ENCODE data around the gene STUM.
A peak's percentile ranks its signal among the peaks of the same experiment; 100 is the strongest.

STUM gene

DNA sequence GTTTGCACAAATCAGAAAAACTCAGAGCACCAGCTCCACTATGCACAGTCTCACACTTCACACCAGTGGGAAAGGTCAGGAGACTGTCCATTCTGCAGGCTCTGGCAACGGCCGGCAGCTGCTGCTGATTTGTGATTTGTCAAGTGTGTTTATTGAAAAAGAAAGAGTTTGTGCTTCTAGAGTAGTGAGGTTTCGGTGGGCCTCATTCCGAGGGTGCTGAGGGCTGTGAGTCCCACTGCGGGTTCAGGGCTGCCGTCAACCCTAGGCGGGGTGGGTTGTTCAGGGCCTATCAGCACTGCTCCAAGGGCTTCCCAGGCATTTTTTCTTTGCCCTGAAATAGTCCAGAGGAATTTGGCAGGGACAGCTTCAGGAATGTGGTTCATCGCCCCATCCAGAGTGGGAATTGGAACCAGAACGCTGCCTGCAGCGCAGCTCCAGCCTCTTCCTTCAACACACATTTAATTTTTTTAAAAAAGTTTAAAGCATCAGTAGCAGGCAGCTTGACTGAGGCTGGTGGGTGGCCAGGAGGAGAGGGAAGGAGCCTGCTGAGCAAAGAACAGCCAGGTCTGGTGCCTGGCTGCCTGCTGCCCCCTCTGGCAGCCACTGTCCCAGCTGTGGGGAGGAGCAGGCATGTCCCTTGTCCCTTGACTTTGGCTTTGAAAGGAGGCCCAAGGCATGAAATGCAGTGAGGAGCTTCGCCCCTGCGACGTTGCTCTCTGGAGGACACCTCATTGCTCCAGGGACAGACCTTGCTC, 19.7 kb downstream of the STUM start:
- DNase-seq (ENCODE audit: low read depth in 2 of 2) = peak in 1 of 2 donors; percentile 60
- TF ChIP-seq, protein P1, sequence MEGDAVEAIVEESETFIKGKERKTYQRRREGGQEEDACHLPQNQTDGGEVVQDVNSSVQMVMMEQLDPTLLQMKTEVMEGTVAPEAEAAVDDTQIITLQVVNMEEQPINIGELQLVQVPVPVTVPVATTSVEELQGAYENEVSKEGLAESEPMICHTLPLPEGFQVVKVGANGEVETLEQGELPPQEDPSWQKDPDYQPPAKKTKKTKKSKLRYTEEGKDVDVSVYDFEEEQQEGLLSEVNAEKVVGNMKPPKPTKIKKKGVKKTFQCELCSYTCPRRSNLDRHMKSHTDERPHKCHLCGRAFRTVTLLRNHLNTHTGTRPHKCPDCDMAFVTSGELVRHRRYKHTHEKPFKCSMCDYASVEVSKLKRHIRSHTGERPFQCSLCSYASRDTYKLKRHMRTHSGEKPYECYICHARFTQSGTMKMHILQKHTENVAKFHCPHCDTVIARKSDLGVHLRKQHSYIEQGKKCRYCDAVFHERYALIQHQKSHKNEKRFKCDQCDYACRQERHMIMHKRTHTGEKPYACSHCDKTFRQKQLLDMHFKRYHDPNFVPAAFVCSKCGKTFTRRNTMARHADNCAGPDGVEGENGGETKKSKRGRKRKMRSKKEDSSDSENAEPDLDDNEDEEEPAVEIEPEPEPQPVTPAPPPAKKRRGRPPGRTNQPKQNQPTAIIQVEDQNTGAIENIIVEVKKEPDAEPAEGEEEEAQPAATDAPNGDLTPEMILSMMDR (IDR thresholded peaks at IDR 0.05; ENCODE audit: low read depth, low read length) = peak; percentile 15
- no peak overlapping the region for H3K4me3 ChIP-seq (replicated peaks in 1 of 2; ENCODE audit: low read depth in 2 of 2, low read length in 2 of 2)

DNA sequence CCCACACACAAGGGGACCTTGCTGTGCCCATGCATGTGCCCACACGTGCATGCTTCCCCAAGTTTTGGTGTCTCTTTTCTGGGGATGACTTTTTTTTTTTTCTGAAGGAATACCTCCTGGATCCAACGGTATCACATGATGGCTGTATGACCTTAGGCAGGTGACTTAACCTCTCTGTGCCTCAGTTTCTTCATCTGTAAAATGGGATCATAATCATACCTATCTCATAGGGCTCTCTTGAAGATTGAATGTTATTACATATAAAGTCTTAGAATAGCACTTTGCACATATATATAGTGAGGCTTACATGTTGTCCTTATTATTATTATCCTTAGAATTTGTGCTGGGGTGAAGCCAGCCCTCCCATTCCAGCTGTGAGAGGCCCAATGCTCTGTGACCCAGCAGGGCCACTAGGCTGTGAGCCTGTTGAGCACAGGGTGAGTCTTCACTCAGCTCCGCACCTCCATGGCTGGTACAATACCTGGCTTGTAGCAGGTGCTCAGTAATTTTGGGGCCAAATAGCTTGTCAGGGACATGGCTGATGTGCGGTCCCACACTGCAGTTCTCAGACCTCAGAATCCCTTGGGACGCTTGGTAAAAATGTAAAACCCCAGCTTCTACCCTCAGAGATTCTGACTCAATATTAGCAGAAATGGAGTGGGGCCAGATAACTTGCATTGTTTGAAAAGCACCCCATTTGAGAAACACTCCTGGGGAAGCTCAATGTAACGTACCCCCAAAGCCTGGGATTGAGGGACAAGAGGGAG, 20.6 kb downstream of the STUM start:
- no peak for DNase-seq (ENCODE audit: low read depth in 2 of 2)
- H3K4me3 ChIP-seq (replicated peaks in 1 of 2; ENCODE audit: low read depth in 2 of 2, low read length in 2 of 2) = no peak overlapping the region
- TF ChIP-seq, protein P1 (IDR thresholded peaks at IDR 0.05; ENCODE audit: low read depth, low read length) = no peak

DNA sequence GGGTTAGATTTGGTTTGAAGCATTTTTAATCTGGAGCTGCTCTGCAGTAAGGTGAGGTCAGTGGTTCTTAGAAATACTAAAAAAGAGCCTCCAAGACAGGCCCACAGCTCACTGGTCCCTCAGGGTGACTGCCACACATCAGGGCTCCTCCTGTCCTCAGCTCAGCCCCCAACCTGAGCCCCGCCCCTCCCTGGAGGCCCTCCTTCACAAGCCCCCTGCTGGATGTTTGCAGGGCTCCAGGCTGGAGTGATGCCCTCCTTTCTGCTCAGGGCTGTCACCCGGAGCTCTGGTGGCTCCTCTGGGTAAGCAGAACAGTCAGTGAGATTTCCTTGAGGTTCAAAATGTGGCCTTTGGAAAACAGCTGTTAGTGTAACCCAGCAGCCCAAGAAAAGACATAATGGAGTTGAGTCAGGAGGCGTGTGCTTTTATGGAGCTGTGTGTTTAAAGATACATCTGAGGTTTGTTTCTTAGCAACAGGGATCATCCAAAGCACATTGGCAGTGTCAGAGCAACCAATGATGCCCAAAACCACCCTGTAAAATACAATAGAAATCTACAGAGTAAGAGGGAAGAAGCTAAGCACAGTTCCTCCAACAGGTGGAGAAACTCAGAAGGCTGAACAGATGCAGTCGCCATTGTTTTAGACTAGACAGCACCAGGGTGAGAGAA, 21.4 kb downstream of the STUM start:
- no peak overlapping the region for H3K4me3 ChIP-seq (replicated peaks in 1 of 2; ENCODE audit: low read depth in 2 of 2, low read length in 2 of 2)
- TF ChIP-seq, protein P1 (IDR thresholded peaks at IDR 0.05; ENCODE audit: low read depth, low read length) = no peak
- no peak for DNase-seq (ENCODE audit: low read depth in 2 of 2)

DNA sequence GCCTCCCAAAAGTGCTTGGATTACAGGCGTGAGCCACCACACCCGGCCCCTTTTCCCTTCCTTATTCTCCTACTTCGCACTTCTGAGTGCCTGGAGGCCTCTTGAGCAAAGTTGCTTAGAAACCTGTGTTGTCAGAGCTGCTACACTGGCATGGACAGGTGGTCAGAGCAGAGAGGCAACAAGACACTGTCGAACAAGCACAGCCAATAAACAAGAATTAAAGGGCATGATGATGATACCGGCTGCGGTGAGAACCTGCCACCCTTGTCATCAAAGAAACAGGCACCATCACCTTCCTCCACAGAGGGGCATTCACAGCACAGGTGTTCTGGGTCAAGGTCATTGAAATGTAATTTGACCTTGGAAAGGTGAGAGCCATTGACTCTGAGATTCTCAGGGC, 23.3 kb downstream of the STUM start:
- no peak for DNase-seq (ENCODE audit: low read depth in 2 of 2)
- TF ChIP-seq, protein P1 (IDR thresholded peaks at IDR 0.05; ENCODE audit: low read depth, low read length) = no peak
- H3K4me3 ChIP-seq (replicated peaks in 1 of 2; ENCODE audit: low read depth in 2 of 2, low read length in 2 of 2) = no peak overlapping the region

DNA sequence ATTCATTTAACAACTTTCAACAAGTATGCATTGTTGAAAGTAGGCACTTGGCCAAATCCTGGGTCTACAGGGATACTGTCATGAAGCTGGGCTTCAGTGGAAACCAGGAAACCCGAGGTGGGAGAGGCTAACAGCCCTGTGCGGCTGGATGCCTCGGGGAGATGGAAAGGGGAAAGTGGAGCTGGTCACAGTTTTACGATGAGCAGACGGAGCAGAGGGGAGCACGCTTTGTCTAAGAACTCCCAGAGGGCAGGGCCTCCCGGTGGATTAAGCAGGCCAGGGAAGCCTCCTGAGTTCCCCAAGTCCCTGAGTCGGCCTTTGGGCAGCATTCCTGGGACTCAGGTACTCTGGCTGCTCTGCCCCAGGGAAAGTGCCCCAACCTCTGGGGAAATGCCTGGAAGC, 23.8 kb downstream of the STUM start:
- no peak for DNase-seq (ENCODE audit: low read depth in 2 of 2)
- H3K4me3 ChIP-seq (replicated peaks in 1 of 2; ENCODE audit: low read depth in 2 of 2, low read length in 2 of 2) = no peak overlapping the region
- TF ChIP-seq, protein P1 (IDR thresholded peaks at IDR 0.05; ENCODE audit: low read depth, low read length) = no peak

DNA sequence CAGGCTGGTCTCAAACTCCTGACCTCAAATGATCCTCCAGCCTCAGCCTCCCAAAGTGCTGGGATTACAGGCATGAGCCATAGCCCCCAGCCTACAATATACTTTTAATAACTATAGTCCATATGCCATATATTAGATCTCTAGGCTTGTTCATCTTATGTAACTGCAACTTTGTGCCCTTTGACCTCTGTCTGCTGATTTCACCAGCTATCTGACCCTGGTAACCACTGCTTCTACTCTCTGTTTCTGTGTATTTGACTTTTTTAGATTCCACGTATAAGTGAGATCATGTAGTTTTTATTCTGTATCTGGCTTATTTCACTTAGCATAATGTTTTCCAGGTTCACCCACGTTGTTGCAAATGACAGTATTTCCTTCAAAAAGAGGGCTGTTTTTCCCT, 25.5 kb downstream of the STUM start:
- TF ChIP-seq, protein P1 (IDR thresholded peaks at IDR 0.05; ENCODE audit: low read depth, low read length) = no peak
- no peak for DNase-seq (ENCODE audit: low read depth in 2 of 2)
- H3K4me3 ChIP-seq (replicated peaks in 1 of 2; ENCODE audit: low read depth in 2 of 2, low read length in 2 of 2) = no peak overlapping the region

Data from cardiac fibroblast (primary cell).